ENCODE results near the gene C12orf56.
"Not testable (repeated sequence)": the region's sequence is repeated elsewhere in the genome, so short reads cannot be mapped to it uniquely, and the experiment has no call there.

Gene C12orf56

GRCh38 chr12:64389154-64389553 lies 1.4 kb downstream of the C12orf56 start:
- peak; percentile 21 for DNase-seq (ENCODE audit: low read depth)
- TF ChIP-seq CTCF (IDR thresholded peaks at IDR 0.05; ENCODE audit: insufficient read depth, low read depth, low read length, missing control alignments) = no peak
- H3K4me3 ChIP-seq (ENCODE audit: low read length) = peak overlapping the region; percentile 1

- DNase-seq (ENCODE audit: low read depth) = peak; percentile 83
- no peak overlapping the region for H3K4me3 ChIP-seq (ENCODE audit: low read length)
- TF ChIP-seq CTCF (IDR thresholded peaks at IDR 0.05; ENCODE audit: insufficient read depth, low read depth, low read length, missing control alignments) = no peak
Measured at GRCh38 chr12:64387197-64387816, 3.3 kb downstream of the C12orf56 start.

- no peak for TF ChIP-seq CTCF (IDR thresholded peaks at IDR 0.05; ENCODE audit: insufficient read depth, low read depth, low read length, missing control alignments)
- no peak overlapping the region for H3K4me3 ChIP-seq (ENCODE audit: low read length)
- DNase-seq (ENCODE audit: low read depth) = peak; percentile 94
Measured at GRCh38 chr12:64385468-64385867, 5.1 kb downstream of the C12orf56 start.

DNA sequence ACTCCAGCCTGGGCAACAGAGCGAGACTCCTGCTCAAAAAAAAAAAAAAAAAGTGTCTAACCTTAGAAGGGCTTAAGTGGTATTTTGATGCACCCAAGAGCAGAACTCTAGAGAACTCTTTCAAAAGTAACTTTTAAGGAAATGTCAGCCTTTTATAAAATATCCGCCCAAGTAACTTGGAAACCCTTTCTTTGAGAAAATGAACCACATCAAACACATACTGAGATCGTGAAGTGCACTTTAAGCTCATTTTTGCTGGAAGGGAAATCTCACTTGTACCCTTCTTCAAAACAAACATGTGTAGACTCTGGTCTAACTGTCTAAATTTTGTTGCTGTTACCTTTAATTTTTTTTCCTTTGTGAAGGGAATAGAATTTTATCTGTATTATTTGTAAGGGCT lies 5.5 kb downstream of the C12orf56 start:
- no peak for DNase-seq (ENCODE audit: low read depth)
- TF ChIP-seq CTCF (IDR thresholded peaks at IDR 0.05; ENCODE audit: insufficient read depth, low read depth, low read length, missing control alignments) = no peak
- no peak overlapping the region for H3K4me3 ChIP-seq (ENCODE audit: low read length)

GRCh38 chr12:64383675-64384074 lies 6.9 kb downstream of the C12orf56 start:
- no peak overlapping the region for H3K4me3 ChIP-seq (ENCODE audit: low read length)
- no peak for DNase-seq (ENCODE audit: low read depth)
- no peak for TF ChIP-seq CTCF (IDR thresholded peaks at IDR 0.05; ENCODE audit: insufficient read depth, low read depth, low read length, missing control alignments)

DNA sequence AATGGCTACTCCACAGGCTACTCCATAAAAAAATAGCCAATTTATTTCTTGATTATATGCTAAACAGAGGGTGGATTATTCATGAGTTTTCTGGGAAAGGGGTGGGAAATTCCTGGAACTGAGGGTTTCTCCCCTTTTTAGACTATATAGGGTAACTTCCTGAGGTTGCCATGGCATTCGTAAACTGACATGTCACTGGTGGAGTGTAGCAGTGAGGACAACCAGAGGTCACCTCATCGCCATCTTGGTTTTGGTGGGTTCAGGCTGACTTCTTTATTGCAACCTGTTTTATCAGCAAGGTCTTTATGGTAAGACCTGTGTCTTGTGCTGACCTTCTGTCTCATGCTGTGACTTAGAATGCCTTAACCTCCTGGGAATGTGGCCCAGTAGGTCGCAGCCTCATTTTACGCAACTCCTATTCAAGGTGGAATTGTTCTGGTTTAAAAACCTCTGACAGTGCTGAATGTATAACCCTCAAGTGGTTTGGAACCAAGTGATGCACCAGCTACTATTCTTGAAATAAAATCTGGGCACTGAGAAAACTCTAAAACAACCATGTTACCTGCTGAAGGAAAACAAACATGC lies 27.7 kb downstream of the C12orf56 start:
- no peak for TF ChIP-seq CTCF (IDR thresholded peaks at IDR 0.05; ENCODE audit: insufficient read depth, low read depth, low read length, missing control alignments)
- no peak overlapping the region for H3K4me3 ChIP-seq (ENCODE audit: low read length)
- DNase-seq (ENCODE audit: low read depth) = no peak

- DNase-seq (ENCODE audit: low read depth); H3K4me3 ChIP-seq (ENCODE audit: low read length): not testable (repeated sequence)
Measured at GRCh38 chr12:64361173-64361572, 29.4 kb downstream of the C12orf56 start.

DNA sequence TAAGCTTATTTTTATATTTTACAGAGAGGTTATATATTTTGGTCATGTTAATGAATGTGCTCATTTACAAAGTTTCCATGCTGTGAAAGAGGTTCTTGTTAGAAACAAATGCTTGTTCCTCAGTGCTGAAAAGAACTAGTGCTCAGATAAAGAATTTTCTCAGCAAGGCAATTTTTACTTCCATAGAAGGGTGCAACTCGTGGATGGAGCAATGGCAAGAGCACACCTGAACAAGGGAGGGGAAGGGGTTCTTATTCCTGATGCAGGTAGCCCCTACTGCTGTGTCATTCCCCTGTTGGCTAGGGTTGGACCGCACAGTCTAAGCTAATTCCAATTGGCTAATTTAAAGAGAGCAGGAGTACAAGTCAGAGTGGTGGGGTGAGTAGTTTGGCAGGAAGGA lies 34.3 kb downstream of the C12orf56 start:
- DNase-seq (ENCODE audit: low read depth) = not testable (repeated sequence)

More for the DNA sequence above, 34.3 kb downstream of the C12orf56 start:
- not testable (repeated sequence) for H3K4me3 ChIP-seq (ENCODE audit: low read length)

Data from epithelial cell of esophagus (primary cell).